Spinal cord (tissue), 10 donors: ENCODE results near the gene BCAS4. TPM values are rescaled to one million over a fixed set of nuclear protein-coding genes. Genes with fewer than 3 reads are reported as not detected.

Experiments used
- DNase-seq, 6 donors: peaks; one replicate each; pipeline versions ENCODE4 v3.0.0 to v3.0.0-alpha.2; 2013 to 2015; ENCODE audit warnings: low spot score in 6 of 6, low read depth in 4 of 6
- H3K27ac ChIP-seq: one replicate; pipeline ENCODE4 v1.5.1; 2013; ENCODE audit warnings: low read depth, low read length, control low read depth
- H3K27me3 ChIP-seq: one replicate; pipeline ENCODE4 v1.6.1; 2013; ENCODE audit warnings: low read length; ENCODE audit not compliant: control insufficient read depth, insufficient read depth
- H3K36me3 ChIP-seq: one replicate; pipeline ENCODE4 v1.6.1; 2013; ENCODE audit warnings: low read length; ENCODE audit not compliant: control insufficient read depth, insufficient read depth
- H3K4me1 ChIP-seq: one replicate; pipeline ENCODE4 v1.6.1; 2013; ENCODE audit warnings: low read length; ENCODE audit not compliant: control insufficient read depth, insufficient read depth
- H3K4me3 ChIP-seq: one replicate; pipeline ENCODE4 v1.5.1; 2013; ENCODE audit warnings: low read depth, low read length, control low read depth
- H3K9me3 ChIP-seq: one replicate; pipeline ENCODE4 v1.6.1; 2013; ENCODE audit warnings: low read length; ENCODE audit not compliant: control insufficient read depth, insufficient read depth
- WGBS: methylation state at CpG from one replicate; pipeline ENCODE4 v1.1.5; 2013; ENCODE audit warnings: missing lambda C conversion rate; ENCODE audit not compliant: insufficient coverage; 5-methylcytosine and 5-hydroxymethylcytosine counted together
- polyA plus RNA-seq, 2 donors: library from polyadenylated mRNA; unstranded; fragments of 120-200 nt; gene quantifications; one replicate each; pipeline ENCODE4 v1.2.1, GENCODE V29; 2013; ENCODE audit not compliant: insufficient read length in 2 of 2
- total RNA-seq, 2 donors: library from RNA; depleted of rRNA in 1 of 2; stranded (reverse); fragments of 120-200 nt in 1 of 2; fragments of >200 nt in 1 of 2; gene quantifications; one replicate each; pipeline versions ENCODE4 v1.2.3 to v1.2.4, GENCODE V29; 2013 to 2014
- donor health status: healthy.

Gene BCAS4
- total and polyA plus RNA-seq, 4 donors: 7.8 to 16.6 (median 14.3) TPM

GRCh38 chr20:50859161-50859560, 64.3 kb downstream of the BCAS4 start:
- Histone ChIP-seq H3K9me3 (no peaks in the 10 kb centered on the region), H3K4me3 (no peak overlapping the region), H3K36me3 (peaks cover 7% of the 10 kb centered on the region), H3K27ac (no peak overlapping the region), H3K27me3 (no peaks in the 10 kb centered on the region), H3K4me1 (no peaks in the 10 kb centered on the region)
- DNase-seq: no peak
- 98% methylated on average over 10 of the region's 10 CpGs for WGBS

DNA sequence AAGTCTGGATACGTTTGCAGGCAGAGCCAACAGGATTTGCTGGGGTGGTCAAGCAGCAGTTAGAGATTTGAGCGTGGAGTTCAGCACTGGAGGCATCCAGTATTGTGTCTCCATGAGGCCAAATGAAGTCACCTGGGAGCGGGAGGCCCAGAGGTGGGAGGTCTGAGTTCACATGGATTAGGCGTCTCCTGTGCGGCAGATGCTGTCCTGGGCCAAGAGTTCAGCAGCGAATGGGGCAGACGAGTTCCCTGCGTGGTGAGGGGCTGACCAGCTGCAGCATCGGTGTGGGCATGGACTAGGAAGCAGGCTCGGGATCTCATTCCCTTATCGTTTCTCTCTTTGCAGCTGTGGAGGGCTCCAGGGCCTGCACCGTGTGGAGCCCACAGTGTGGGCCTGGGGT, 66.2 kb downstream of the BCAS4 start:
- no peak for DNase-seq
- no peak overlapping the region for H3K27ac ChIP-seq
- no peaks in the 10 kb centered on the region for H3K9me3 ChIP-seq
- peaks cover 12% of the 10 kb centered on the region for H3K36me3 ChIP-seq
- H3K27me3 ChIP-seq: no peaks in the 10 kb centered on the region
- H3K4me1 ChIP-seq: peaks cover 10% of the 10 kb centered on the region
- H3K4me3 ChIP-seq: no peak overlapping the region
- 70% methylated on average over 12 of the region's 12 CpGs for WGBS

DNA sequence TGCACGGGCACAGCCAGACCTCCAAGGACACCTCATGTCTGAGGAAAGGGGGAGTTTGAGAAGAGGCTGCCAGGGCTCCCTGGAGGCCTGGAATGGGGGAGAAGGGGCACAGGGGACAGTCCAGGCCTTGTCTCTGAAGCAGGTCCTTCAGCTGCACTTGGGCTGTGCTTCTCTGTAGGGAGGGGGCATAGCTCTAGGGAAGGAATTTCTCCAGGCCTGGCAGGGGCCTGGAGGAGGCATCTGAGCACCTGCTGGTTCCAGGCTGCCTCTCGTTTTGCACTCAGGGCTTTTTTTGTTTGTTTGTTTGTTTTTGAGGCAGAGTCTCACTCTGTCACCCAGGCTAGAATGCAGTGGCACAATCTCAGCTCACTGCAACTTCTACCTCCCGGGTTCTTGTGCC, 67.7 kb downstream of the BCAS4 start:
- H3K4me1 ChIP-seq: peaks cover 10% of the 10 kb centered on the region
- 67% methylated on average over 1 of the region's 3 CpGs for WGBS
- DNase-seq: no peak
- H3K36me3 ChIP-seq: peaks cover 15% of the 10 kb centered on the region
- H3K9me3 ChIP-seq: no peaks in the 10 kb centered on the region
- no peaks in the 10 kb centered on the region for H3K27me3 ChIP-seq
- H3K27ac ChIP-seq: no peak overlapping the region
- no peak overlapping the region for H3K4me3 ChIP-seq

- WGBS: 81% methylated on average over 6 of the region's 6 CpGs
- Histone ChIP-seq H3K9me3 (no peaks in the 10 kb centered on the region), H3K27me3 (no peaks in the 10 kb centered on the region), H3K4me3 (no peak overlapping the region), H3K27ac (no peak overlapping the region), H3K4me1 (peaks cover 11% of the 10 kb centered on the region), H3K36me3 (peaks cover 16% of the 10 kb centered on the region)
- DNase-seq: no peak
These were observed 70.3 kb downstream of the BCAS4 start for GRCh38 chr20:50865114-50865513.

- Histone ChIP-seq H3K27ac (no peak overlapping the region), H3K36me3 (peaks cover 17% of the 10 kb centered on the region), H3K4me3 (no peak overlapping the region), H3K27me3 (no peaks in the 10 kb centered on the region), H3K4me1 (peaks cover 15% of the 10 kb centered on the region), H3K9me3 (no peaks in the 10 kb centered on the region)
- no peak for DNase-seq
- WGBS: 72% methylated on average over 7 of the region's 7 CpGs
These were observed 70.7 kb downstream of the BCAS4 start for GRCh38 chr20:50865591-50865990.

DNA sequence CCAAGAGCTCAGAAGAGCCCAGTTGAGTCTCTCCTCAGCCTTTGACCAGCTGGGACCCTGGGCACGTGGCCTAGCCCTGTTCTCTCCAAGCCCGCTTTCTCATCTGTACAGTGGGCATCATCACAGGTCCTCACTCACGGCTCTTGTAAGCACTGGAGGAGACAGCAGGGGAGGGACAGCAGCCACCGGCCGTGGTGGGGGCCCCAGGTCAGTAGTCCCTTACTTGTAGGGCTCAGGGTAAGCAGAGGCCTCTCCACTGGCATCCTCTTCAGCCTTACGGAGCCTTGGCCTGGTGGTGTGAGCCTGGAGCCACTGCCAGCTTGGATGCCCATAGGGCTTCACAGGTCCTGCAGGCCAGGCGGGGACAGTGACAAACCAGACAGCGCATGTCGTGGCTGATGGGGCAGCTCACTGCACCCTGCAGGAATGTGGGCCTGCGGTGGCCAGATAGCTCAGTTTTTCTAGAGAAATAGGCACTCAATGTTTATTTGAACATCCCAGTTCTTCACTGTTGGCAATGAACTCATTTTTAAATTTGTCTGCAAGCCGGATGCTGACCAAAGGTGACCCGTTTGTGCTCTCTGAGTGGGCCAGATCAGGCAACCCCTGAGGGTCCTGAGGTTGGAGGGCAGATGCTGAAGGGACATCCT, 71.3 kb downstream of the BCAS4 start:
- DNase-seq: no peak
- no peak overlapping the region for H3K4me3 ChIP-seq
- 93% methylated on average over 12 of the region's 12 CpGs for WGBS
- no peaks in the 10 kb centered on the region for H3K27me3 ChIP-seq
- H3K4me1 ChIP-seq: peaks cover 21% of the 10 kb centered on the region
- peaks cover 17% of the 10 kb centered on the region for H3K36me3 ChIP-seq
- no peak overlapping the region for H3K27ac ChIP-seq
- no peaks in the 10 kb centered on the region for H3K9me3 ChIP-seq

DNA sequence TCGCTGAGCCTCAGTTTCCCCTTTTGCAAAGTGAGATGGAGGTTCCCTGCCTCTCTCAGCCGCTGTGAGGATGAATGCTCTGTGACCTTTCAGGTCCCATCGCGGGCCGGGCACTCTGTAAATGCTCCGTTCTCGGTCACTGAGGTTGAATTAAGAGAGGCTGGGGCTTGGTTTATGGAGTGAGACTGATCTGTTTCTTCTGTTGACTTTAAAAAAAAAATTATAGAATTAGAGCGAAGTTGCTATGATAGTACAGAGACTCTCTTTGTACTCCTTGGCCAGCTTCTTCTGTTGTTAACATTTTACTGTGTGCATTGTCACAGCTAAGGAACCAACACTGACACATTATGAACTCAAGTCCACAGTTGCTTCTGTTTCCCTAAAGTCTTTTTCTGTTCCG, 72.0 kb downstream of the BCAS4 start:
- H3K27ac ChIP-seq: no peak overlapping the region
- H3K4me3 ChIP-seq: no peak overlapping the region
- peaks cover 22% of the 10 kb centered on the region for H3K4me1 ChIP-seq
- no peaks in the 10 kb centered on the region for H3K9me3 ChIP-seq
- H3K27me3 ChIP-seq: no peaks in the 10 kb centered on the region
- 81% methylated on average over 7 of the region's 9 CpGs for WGBS
- DNase-seq: no peak
- peaks cover 14% of the 10 kb centered on the region for H3K36me3 ChIP-seq

DNA sequence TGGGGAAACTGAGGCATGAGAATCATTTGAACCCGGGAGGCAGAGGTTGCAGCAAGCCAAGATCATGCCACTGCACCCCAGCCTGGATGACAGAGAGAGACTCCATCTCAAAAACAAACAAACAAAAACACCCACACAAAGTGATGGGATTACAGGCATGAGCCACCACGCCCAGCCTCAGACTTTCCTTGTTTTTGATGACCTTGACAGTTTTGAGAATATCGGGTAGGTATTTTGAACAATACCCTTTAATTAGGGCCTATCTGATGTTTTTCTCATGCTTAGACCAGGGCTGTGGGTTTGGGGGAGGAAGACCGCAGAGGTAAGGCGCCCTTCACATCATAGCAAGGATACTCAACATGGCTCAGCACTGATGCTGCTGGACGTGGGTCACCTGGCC, 72.9 kb downstream of the BCAS4 start:
- Histone ChIP-seq H3K4me1 (peaks cover 22% of the 10 kb centered on the region), H3K4me3 (no peak overlapping the region), H3K27ac (no peak overlapping the region), H3K36me3 (peaks cover 14% of the 10 kb centered on the region), H3K9me3 (no peaks in the 10 kb centered on the region), H3K27me3 (no peaks in the 10 kb centered on the region)
- no peak for DNase-seq
- no CpG with 5 or more reads among the region's 6 CpGs for WGBS

DNA sequence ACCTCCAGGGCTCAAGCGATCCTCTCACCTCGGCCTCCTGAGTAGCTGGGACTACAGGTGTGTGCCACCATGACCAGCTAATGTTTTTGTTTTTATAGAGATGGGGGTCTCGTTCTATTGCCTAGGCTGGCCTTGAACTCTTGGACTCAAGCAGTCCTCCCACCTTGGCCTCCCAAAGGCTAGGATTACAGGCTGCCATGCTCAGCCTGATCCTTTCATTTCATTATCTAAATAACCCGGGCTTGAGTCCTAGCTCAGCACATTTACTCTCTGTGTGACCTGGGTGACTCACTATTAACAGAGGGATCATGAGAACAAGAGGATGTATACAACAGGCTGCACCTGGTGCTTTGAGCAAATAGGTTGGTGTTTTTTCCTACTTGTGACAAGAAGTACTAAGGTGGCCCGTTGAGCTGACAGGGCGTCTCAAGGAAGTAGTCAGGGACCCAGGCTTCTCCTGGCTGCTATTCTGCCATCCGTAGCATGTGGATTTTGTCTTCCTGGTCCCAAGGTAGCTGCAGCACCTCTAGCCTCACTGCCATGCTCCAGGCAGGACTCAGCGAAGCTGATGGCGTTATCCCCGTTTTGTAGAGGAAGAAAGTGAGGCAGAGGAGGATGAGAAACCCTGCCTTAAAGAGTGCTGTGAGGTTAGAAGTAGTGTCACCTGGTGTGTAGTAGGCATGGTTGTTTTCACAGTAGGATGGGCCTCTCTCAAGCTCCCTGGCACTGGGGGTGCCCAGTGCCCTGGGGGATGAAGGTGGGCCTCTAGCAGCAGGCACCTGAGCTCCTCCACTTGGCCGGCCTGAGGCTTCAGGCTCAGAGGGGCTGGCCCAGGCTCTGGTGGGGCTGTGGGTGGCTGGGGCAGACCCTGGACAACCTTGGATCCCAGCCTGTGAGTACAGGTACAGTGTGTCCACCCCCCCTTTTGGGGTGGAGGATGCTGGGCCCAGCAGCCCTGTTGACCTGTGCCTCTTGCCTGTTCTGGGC, 73.9 kb downstream of the BCAS4 start:
- DNase-seq: no peak
- Histone ChIP-seq H3K4me1 (peaks cover 22% of the 10 kb centered on the region), H3K36me3 (peaks cover 14% of the 10 kb centered on the region), H3K4me3 (no peak overlapping the region), H3K27ac (no peak overlapping the region), H3K27me3 (no peaks in the 10 kb centered on the region), H3K9me3 (no peaks in the 10 kb centered on the region)
- WGBS: 94% methylated on average over 7 of the region's 11 CpGs
